GM12891 (cell line): ENCODE data around the gene INSYN2B.

Experiments
- DNase-seq: peaks from one replicate; pipeline ENCODE4 v3.0.0; 2011; ENCODE audit warnings: low spot score; ENCODE audit not compliant: insufficient read length
- FAIRE-seq: peaks from 2 replicates; lab custom pipeline; 2011; peaks lifted over from hg19 to GRCh38; lab: Jason Lieb, UNC
- PAX5 ChIP-seq: IDR thresholded peaks from 2 replicates; pipeline ENCODE4 v1.6.1; 2011; ENCODE audit warnings: low read length, moderate library complexity, mild to moderate bottlenecking; ENCODE audit not compliant: insufficient read depth, severe bottlenecking
- POLR2A ChIP-seq: IDR thresholded peaks from 2 replicates; pipeline ENCODE4 v1.6.1; 2011; ENCODE audit warnings: low read depth, low read length, control low read depth
- POLR2AphosphoS5 ChIP-seq: IDR thresholded peaks from 2 replicates; pipeline ENCODE4 v1.6.1; 2011; ENCODE audit warnings: low read depth, low read length, control low read depth
- POU2F2 ChIP-seq: IDR thresholded peaks from 2 replicates; pipeline ENCODE4 v1.6.1; 2011; ENCODE audit warnings: low read depth, mild to moderate bottlenecking, control low read depth, low read length, moderate library complexity
- TAF1 ChIP-seq: IDR thresholded peaks from 2 replicates; pipeline ENCODE4 v1.6.1; 2011; ENCODE audit warnings: low read depth, low read length, control low read depth

INSYN2B gene

GRCh38 chr5:169814522-169814921 lies 165.8 kb downstream of the INSYN2B start:
- DNase-seq = no peak
- FAIRE-seq = no peak
- no peak for TF ChIP-seq POU2F2
- no peak for TF ChIP-seq PAX5
- no peak for TF ChIP-seq POLR2AphosphoS5
- no peak for TF ChIP-seq TAF1
- no peak for TF ChIP-seq POLR2A
